Gastrocnemius medialis (tissue), 4 donors: ENCODE data around the gene GRIA1.

ENCODE experiments used
- POLR2A ChIP-seq, 2 donors: fragments of 450-650 bp; IDR thresholded peaks; one replicate each; pipeline ENCODE4 v1.6.1; 2017; ENCODE audit warnings: antibody characterized with exemption in 2 of 2, mild to moderate bottlenecking in 2 of 2, moderate library complexity in 2 of 2
- TF ChIP-seq, protein P1 (sequence below), 5 experiments: fragments of 450-650 bp in 3 of 5; fragments of 200-600 bp in 2 of 5; sonication (generic) in 2 of 5; IDR thresholded peaks in 4 of 5; conservative IDR thresholded peaks in 1 of 5; 1 replicate in 4 of 5; 2 replicates in 1 of 5; pipeline ENCODE4 v1.5.1; 2016 to 2019; ENCODE audit warnings: antibody characterized with exemption in 5 of 5, mild to moderate bottlenecking in 3 of 5, moderate library complexity in 3 of 5

DNA sequence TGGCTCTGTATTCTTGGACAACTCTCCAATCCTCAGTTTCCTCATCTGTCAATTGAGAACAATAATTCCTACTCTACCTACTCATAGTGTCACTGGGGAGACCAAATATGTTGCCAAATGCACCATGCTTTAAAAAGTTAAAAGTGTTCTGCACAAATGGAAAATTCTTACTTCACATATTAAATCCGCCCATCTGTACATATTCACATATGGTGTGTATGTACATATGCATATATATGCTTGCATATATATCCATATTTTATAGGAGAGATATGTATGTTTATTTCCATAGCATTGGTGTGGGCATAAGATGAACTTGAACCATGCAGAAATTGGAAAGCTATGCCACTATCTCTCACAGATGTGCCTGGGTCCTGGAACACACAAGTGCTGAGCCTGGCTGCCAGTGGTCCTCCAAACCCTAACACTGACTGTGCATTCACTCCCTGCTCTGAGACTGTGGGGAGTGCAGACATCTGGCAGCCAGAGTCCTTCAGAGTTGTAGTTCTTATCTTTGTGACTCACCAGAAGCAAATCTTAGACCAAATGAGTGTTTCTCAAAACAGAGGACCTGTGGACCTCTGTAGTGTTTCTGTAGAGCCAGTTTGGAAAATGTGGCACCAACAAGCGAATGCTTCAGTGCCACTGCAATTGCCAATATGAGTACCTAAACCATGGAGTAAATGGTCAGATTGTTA, 168.7 kb downstream of the GRIA1 start:
- TF ChIP-seq, protein P1, sequence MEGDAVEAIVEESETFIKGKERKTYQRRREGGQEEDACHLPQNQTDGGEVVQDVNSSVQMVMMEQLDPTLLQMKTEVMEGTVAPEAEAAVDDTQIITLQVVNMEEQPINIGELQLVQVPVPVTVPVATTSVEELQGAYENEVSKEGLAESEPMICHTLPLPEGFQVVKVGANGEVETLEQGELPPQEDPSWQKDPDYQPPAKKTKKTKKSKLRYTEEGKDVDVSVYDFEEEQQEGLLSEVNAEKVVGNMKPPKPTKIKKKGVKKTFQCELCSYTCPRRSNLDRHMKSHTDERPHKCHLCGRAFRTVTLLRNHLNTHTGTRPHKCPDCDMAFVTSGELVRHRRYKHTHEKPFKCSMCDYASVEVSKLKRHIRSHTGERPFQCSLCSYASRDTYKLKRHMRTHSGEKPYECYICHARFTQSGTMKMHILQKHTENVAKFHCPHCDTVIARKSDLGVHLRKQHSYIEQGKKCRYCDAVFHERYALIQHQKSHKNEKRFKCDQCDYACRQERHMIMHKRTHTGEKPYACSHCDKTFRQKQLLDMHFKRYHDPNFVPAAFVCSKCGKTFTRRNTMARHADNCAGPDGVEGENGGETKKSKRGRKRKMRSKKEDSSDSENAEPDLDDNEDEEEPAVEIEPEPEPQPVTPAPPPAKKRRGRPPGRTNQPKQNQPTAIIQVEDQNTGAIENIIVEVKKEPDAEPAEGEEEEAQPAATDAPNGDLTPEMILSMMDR (IDR thresholded peaks at IDR 0.05 in 4 of 5, conservative IDR thresholded peaks at IDR 0.05 in 1 of 5) = no peak
- no peak for TF ChIP-seq POLR2A (IDR thresholded peaks at IDR 0.05)
